ENCODE measurements around the gene ZNF391.

ZNF391 gene

GRCh38 chr6:27392623-27393022 lies 4.1 kb downstream of the ZNF391 start:
- H3K4me3 Mint-ChIP-seq = no peak overlapping the region
- peaks cover 29% of the 10 kb centered on the region for H3K9me3 Mint-ChIP-seq
- peaks cover 52% of the 10 kb centered on the region for H3K36me3 Mint-ChIP-seq (ENCODE audit: low read depth)
- H3K27me3 Mint-ChIP-seq (ENCODE audit: low read depth) = peaks cover 3% of the 10 kb centered on the region
- no peak overlapping the region for H3K27ac Mint-ChIP-seq
- H3K4me1 Mint-ChIP-seq = peaks cover 15% of the 10 kb centered on the region
- TF ChIP-seq CTCF (IDR thresholded peaks at IDR 0.05; ENCODE audit: unreplicated experiment in 3 of 3) = no peak

- Mint-ChIP-seq H3K4me3 (no peak overlapping the region), H3K36me3 (ENCODE audit: low read depth) (peaks cover 66% of the 10 kb centered on the region), H3K27ac (no peak overlapping the region), H3K9me3 (peaks cover 41% of the 10 kb centered on the region), H3K4me1 (peaks cover under 1% of the 10 kb centered on the region), H3K27me3 (ENCODE audit: low read depth) (peaks cover 3% of the 10 kb centered on the region)
- no peak for TF ChIP-seq CTCF (IDR thresholded peaks at IDR 0.05; ENCODE audit: unreplicated experiment in 3 of 3)
Observed at GRCh38 chr6:27394073-27394472, 5.5 kb downstream of the ZNF391 start.

GRCh38 chr6:27400877-27401642 lies 12.5 kb downstream of the ZNF391 start:
- Mint-ChIP-seq H3K4me1 (no peaks in the 10 kb centered on the region), H3K4me3 (no peak overlapping the region), H3K27me3 (ENCODE audit: low read depth) (peaks cover 3% of the 10 kb centered on the region), H3K9me3 (peaks cover 69% of the 10 kb centered on the region), H3K36me3 (ENCODE audit: low read depth) (peaks cover 79% of the 10 kb centered on the region), H3K27ac (no peak overlapping the region)
- no peak for TF ChIP-seq CTCF (IDR thresholded peaks at IDR 0.05; ENCODE audit: unreplicated experiment in 3 of 3)

- Mint-ChIP-seq H3K9me3 (peaks cover 36% of the 10 kb centered on the region), H3K4me1 (no peaks in the 10 kb centered on the region), H3K4me3 (no peak overlapping the region), H3K36me3 (ENCODE audit: low read depth) (peaks cover 30% of the 10 kb centered on the region), H3K27me3 (ENCODE audit: low read depth) (no peaks in the 10 kb centered on the region), H3K27ac (no peak overlapping the region)
- no peak for TF ChIP-seq CTCF (IDR thresholded peaks at IDR 0.05; ENCODE audit: unreplicated experiment in 3 of 3)
Observed at GRCh38 chr6:27406085-27406484, 17.5 kb downstream of the ZNF391 start.

- H3K27ac Mint-ChIP-seq = no peak overlapping the region
- H3K36me3 Mint-ChIP-seq (ENCODE audit: low read depth) = peaks cover 18% of the 10 kb centered on the region
- peaks cover 26% of the 10 kb centered on the region for H3K9me3 Mint-ChIP-seq
- H3K4me3 Mint-ChIP-seq = no peak overlapping the region
- H3K27me3 Mint-ChIP-seq (ENCODE audit: low read depth) = no peaks in the 10 kb centered on the region
- TF ChIP-seq CTCF (IDR thresholded peaks at IDR 0.05; ENCODE audit: unreplicated experiment in 3 of 3) = no peak
- no peaks in the 10 kb centered on the region for H3K4me1 Mint-ChIP-seq
Observed at GRCh38 chr6:27407153-27407814, 18.7 kb downstream of the ZNF391 start.
